Measurements from ENCODE around the gene AFP.

GRCh38 chr4:73460913-73461522 is 25.0 kb downstream of the AFP start:
- TF ChIP-seq CTCF (IDR thresholded peaks at IDR 0.05) = no peak
- no peak for TF ChIP-seq POLR2A (IDR thresholded peaks at IDR 0.05)
